OCI-LY7 (cell line): ENCODE results near the gene PDE10A.

Experiments
- EZH2phosphoT487 ChIP-seq: fragments of 200-600 bp; sonication (generic); IDR thresholded peaks from 2 replicates; pipeline ENCODE4 v1.6.1; 2018; ENCODE audit warnings: low read depth, borderline replicate concordance, mild to moderate bottlenecking, mixed run types, antibody characterized with exemption, low read length, moderate library complexity, mixed read lengths
- TF ChIP-seq, protein P1 (sequence below): fragments of 200-600 bp; sonication (generic); conservative IDR thresholded peaks from 2 replicates; pipeline ENCODE4 v1.5.1; 2014; ENCODE audit warnings: mild to moderate bottlenecking, antibody characterized with exemption, low read length, moderate library complexity, mixed read lengths

DNA sequence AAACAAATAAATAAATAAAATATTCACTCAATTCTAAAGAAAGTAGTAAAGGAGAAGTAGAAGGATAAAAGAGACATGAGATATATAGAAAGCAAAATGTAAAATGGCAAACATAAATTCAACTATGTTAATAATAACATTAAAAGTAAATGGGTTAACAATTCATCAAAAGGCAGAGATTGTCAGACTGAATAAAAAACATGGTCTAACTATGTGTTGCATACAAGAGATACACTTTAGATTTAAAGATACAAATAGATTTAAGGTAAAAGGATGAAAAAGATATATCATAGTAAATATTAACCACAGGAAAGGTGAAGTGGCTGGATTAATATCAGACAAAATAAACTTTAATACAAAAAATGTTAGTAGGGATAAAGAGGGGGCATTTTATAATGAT is 35.8 kb upstream of the PDE10A start:
- TF ChIP-seq, protein P1, sequence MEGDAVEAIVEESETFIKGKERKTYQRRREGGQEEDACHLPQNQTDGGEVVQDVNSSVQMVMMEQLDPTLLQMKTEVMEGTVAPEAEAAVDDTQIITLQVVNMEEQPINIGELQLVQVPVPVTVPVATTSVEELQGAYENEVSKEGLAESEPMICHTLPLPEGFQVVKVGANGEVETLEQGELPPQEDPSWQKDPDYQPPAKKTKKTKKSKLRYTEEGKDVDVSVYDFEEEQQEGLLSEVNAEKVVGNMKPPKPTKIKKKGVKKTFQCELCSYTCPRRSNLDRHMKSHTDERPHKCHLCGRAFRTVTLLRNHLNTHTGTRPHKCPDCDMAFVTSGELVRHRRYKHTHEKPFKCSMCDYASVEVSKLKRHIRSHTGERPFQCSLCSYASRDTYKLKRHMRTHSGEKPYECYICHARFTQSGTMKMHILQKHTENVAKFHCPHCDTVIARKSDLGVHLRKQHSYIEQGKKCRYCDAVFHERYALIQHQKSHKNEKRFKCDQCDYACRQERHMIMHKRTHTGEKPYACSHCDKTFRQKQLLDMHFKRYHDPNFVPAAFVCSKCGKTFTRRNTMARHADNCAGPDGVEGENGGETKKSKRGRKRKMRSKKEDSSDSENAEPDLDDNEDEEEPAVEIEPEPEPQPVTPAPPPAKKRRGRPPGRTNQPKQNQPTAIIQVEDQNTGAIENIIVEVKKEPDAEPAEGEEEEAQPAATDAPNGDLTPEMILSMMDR: no peak
- no peak for TF ChIP-seq EZH2phosphoT487
